G401.6 (cell line): Measurements from ENCODE around the gene ASCL2.

ENCODE experiments used
- FAIRE-seq: peaks from 2 replicates; lab custom pipeline; 2012; peaks lifted over from hg19 to GRCh38; lab: Jason Lieb, UNC

Gene ASCL2

DNA sequence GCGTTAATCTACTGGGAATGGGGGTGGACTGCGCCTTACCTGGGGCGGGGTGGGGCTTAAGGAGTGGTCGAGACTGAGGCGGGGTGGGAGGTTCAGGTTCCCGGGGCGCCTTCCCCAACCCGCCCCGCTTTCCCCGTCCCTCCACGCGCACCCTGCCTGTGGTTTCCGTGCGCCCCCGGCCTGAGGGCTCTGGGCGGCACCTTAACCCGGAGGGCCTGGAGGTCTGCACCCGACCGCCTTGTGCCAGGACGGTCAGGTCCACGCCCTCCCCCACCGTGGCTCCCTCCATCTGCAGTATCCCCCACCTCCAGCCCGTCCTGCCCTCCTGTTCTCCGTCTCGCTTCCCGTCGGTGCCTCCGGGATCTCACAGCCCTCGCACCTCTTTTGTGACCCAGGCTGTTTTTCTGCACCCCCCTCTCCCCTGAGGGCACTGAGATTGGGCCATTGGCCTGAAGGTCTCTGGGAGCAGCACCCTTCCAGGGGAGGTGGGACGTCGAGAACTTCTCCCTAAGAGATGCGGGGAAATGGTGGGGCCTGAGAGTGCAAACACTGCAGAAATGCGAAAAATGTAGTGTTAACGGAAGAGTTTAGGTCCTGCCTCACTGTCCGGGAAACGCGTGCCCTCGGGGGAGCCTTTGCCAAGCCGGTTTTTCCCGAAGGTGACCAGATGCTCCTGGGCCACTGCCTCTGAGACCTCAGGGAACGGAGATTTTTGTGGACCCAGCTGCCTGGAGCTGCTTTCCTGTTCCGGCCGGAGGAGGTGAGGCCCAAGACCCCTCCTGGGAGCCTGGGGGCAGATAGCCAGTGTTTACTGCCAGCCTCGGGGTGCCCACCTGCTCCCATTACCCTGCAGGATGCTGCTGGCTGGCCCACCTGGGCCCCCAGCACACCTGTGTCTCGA lies 1.2 kb upstream of the ASCL2 start:
- FAIRE-seq: no peak

DNA sequence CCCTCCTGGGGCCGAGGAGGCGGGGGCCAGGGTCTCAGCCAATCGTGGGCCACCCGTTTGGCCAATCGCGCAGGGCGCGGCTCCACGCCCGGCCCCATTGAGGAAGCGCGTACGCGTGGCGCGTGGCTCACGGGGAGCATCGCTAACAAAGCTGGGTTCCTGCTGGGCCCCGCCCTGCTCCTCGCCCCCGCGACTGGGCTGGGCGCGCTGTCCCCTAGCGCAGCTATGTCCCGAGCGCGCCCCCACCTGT lies 614 bp upstream of the ASCL2 start:
- no peak for FAIRE-seq

DNA sequence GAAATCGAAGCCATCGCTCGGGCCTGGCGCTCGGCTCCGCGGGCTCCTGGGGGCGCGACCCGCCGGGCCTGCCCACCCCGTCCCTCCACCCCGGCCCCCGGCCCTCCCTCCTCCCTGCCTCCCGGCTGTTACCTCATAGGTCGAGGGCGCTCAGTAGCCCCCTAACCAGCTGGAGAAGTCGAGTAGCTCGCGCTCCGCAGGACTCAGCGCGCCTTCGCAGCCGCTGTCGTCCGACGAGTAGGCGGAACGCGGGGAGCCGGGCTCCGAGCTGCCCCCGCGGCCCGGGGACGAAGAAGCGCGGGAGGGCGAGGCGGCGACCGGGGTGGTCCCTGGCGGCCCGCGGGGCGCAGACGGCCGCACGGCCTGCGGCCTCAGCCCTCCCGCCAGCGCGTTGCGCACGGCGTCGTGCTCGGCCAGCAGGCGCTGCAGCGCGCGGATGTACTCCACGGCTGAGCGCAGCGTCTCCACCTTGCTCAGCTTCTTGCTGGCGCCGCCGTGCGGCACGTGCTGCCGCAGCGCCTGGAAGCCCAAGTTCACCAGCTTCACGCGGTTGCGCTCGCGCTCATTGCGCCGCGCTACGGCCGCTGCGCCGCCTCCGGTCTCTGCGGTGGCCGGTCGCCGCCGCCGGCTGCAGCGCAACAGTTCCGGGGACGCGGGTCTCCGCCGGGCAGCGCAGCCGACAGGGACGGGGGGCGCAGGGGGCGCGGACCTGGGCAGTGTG lies 627 bp downstream of the ASCL2 start:
- FAIRE-seq: no peak

DNA sequence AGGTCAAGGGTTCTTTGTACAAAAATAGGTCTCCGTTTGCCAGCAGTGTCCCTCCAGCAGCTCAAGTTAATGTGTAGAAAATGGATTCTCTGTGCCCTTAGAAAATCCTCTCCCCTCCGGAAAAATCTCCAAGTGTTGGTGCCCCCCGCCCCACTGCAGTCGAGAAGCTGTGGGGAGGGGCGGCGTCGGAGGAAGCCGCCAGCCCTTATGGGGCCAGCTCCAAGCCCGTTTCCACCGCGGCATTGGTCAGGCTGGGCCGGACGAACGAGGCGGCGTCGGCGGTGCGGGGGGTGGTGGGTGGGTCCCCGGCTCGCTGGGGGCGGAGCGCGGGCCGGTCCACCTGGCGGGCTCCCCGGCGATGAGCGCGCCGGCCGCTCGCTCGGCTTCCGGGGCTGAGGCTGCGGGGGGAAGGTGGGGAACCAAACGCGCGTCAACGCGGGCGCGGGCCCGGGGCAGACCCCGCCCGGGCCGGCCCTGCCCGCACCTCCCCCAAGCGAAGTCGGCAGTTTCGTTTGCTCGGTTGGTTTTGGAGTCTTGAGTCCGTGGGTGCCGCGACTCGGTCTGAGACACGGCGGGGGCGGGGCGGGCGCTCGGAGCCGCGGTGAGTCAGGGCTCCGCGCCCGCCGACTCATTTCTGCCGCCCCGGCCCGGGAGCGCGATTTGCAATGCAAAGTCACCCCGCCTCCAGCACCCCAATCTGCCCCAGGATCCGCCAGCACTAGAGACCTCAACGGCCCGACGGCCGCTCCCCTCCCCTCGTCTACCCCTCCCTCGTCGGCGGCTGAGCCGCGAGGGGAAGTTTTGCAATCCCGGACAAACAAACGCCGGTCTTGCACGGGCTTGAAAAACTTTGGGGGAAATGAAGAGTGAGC lies 1.4 kb downstream of the ASCL2 start:
- no peak for FAIRE-seq

DNA sequence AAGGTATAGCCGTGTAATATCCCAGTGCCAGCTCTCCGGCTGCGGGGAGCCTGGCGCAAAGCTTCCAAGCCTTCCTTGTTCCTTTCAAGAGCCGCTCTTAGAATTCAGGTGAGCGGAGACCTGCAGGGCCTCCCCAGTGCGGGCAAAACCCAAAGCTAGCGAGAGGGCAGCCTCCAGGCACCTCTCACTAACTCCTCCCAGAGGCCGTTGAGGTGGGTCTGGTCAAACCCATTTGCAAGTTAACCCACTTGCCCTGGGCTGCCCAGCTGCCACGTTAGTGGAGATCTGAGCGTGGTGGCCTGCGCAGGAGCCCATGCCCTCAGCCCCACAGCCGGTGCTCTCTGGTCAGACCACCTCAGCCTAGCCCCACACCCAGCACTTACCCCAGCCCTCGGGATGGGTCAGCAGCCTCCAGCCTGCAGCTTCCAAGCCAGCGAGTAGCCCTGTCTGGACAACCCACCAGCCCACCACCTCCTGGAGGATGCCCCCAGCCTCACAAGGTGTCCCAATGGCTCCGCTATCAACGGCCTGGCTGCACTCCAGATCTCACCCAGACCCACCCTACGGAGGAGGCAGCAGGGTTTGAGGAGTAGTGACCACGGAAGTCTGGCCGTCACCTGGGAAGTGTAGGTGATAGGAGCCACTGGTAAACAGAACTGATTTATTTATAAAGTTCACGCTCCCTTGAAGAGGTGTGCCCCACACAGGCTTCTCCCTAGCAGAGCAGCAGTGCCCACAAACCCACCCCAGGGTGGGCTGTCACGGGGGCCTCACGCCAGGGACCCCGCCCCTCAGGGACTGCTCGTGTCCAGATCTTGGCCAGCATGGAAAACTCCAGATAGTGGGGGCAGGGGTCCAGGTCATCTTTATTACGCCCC lies 2.3 kb downstream of the ASCL2 start:
- FAIRE-seq: no peak

DNA sequence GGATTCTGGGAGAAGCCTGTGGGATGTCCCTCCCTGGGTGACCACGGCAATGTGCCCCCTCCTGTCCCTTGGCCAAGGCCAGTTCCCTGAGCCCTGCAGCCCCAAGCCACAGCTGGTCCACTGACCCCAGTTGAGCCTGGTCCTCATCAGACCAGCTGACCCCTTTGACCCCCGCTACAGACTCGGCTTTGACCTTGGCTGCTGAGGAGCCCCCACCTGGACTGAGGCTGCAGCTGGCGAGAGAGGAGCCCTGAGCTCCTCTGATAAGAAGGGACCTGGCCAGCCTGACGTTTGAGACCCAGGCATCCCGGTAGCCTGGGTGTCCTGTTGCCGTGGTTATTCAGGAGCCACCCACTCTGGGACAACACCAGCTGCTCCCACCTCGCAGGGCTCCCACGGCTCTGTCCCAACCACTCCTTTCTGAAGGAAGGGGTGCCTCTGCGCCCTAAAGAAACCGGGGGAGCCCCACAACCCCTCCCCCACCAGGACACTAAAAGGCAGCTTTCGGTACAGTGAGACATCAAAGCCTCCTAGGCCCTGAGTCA lies 3.0 kb downstream of the ASCL2 start:
- no peak for FAIRE-seq

DNA sequence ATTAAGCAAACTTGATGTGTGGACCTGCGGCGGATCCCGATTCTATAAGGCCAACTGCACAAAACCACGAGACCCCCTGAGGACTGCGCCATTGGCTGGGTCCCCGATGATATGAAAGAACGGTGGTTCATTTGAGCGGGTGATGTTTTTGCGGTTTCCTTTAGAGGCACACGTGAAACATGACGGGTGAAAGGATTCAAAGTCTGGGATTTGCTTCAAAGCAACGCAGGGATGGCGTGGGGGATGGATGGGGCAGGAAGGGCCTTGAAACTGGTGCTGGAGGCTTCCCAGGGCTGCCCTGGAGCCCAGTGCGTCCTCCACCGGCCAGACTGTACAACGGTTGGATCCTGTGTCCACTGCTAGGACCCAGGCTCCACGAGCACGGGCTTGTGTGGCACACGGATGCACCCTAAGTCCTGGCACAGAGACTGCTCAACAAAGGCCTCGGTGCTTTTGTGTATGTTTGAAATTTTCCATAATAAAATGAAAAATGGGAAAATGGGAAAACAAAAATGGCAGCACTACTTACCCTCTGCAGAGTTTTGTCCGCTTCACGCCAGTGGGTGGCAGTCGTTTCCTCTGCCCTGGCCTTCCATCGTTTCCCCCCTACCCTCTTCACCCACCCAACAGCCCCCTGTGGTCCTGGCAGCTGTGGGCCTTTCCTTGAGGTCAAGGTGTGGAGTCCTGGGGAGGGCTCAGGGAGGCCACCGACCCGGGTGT lies 3.6 kb downstream of the ASCL2 start:
- no peak for FAIRE-seq

DNA sequence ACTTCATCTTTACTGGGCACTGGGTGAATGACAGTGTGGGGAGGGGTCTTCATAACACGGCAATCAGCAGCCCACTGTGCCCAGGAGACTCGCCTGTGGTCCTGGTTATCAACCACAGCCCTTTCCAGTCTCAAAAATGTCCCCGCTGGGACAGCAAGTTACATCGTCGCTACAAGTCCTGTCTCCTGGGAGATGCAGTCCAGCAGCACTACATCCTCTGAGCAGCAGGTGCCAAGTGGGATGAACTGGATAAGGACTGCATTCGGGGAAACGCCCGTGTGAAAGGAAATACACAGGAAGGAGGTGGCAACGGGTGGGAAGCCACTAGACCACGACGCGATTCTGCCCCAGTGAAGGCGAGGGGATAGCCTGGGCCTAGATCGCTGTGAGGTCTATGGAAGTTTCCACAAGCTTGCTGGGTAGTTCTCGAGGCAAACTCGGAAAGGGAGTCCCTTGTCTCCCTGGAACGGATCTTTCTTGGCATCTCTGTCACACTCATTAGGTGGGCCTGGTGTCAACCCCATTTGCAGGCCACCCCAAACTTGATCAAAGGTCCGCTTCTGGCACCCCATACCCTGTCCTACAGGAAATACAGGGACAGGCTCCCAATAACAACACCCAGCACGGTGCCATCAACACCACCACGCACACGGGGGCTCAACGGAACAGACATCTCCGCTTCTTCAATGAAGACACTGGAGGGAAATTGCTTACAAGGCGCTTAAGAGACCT lies 4.4 kb downstream of the ASCL2 start:
- FAIRE-seq: no peak

DNA sequence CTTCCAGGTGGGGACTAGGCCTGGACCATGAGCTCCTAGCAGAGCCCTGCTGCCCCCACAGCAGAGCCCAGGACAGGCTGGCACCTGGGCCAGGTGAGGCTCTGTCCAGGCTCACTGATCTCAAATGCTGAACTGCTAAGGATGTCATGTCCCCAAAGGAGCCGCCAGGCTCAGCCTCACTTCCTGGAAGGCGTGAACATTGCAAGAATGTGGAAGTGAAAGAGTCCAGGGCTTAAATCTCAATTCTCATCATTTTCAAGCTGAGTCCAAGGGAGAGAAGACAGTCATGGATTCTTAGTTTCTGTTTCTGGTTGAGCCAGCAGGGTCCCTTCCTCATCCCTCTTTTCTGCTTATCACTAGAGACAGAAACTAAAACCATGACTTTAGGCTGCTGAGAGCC lies 5.0 kb downstream of the ASCL2 start:
- no peak for FAIRE-seq

DNA sequence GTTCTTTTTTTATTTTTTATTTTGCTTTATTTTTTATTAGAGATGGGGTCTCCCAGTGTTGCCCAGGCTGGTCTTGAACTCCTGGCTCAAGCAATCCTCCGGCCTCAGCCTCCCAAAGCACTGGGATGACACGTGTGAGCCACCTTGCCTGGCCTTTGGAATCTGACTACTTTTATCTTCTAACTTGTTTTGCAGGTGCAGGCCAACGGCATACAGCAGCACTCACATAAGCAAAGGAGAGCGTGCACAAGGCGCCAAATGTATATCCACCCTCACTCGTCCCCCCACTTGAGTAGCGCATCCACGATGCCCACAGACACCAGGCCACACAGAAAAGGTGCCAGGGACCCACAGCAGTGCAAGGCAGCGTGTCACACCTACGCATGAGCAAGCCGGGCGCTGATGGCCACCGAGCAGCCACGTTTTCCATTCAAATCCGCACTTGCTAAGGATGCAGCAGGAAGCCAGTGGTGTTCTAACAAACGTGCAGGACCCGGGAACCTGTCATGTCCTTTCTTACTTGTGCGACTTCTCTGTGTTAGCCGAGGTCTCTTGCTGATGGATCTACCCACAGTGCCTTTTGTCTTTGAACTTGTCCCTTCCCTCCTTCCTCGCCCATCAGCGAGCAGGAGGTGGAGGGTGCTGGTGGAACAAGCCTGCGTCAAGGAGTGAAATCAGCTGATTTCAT lies 5.9 kb downstream of the ASCL2 start:
- no peak for FAIRE-seq

DNA sequence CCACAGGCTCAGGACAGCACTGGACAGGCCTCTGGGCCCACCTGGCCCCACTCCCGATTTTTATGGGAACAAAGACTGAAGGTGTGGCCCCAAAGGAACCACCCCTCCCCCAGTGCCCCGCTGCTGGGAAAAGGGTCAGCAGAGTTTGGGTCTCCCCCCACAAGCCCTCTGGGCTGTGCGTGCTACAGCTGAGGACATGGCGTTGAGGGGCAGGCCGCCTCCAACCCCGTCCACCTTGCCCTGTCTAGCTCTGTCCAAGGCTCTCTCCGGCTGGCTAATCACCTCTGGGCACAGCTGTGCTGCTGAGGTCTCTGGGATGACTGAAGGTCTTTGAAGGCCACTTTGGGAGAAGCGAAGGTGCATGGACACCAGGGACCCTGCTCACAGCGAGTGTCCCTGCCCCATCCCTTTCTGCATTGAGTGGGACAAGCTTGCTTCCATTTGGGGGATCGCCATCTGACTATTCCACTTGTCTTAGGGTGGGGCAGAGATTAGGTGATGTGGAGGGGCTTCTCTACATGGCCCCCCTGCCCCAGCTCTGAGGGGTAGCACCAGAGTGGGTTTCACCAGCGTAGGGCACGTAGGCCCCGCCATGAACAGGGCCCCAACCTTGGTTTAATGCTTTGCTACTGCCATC lies 6.5 kb downstream of the ASCL2 start:
- FAIRE-seq: no peak

DNA sequence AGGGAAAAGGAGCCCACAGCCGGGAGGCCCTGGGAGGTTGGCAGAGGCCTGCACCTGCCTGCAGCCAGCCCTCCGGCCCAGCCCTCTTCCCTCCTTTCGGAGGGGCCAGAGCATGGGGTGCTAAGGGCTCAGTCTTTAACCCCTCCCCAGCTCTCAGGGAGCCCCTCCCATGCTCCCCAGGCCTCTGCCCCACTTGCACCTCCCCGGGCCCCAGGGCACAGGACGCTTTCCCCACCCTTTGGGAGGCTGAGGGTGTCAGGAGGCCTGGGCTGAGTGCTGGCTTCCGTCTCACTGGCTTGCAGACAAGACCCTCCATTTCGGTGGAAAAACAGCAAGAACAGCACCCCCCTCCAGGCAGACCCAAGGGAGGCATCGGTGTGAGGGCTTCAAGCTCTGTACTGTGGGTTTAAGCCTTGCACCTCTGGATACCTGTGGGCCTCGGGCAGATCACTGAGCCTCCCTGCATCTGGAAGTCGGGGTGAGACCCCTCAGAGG lies 7.3 kb downstream of the ASCL2 start:
- FAIRE-seq: no peak

DNA sequence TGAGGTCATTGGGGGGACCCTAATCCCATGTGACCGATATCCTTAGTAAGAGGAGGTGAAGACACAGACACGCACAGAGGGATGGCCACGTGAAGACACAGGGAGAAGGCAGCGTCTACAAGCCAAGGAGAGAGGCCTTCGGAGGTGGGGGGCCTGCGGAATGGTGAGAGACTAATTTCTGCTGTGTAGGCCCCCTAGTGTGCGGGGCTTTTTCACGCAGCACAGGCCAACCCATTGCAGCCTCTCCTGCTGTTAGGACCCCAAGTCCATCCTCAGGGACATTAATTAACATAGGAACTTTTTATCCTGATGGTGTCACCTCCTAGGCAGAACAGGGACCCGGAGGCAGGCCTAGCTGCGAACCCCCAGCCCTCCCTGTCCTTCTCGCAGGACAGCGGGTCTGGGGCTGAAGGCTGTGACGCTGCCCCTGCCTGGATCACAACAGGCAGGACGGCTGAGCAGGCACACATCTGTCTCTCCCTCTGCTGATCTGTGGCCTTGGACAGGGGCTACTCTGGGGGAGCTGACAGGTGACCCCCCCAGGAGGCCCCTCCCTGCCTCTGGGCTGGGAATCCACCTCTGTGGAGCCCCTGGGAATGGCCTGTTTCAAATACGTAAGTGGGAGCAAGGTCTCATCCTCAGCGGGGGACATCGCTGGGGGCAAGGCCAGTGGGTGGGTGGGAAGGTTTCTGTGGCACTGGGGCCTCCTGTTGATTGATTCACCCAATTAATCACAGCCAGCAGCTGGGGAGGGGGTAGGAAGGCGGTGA lies 7.9 kb downstream of the ASCL2 start:
- FAIRE-seq: no peak

DNA sequence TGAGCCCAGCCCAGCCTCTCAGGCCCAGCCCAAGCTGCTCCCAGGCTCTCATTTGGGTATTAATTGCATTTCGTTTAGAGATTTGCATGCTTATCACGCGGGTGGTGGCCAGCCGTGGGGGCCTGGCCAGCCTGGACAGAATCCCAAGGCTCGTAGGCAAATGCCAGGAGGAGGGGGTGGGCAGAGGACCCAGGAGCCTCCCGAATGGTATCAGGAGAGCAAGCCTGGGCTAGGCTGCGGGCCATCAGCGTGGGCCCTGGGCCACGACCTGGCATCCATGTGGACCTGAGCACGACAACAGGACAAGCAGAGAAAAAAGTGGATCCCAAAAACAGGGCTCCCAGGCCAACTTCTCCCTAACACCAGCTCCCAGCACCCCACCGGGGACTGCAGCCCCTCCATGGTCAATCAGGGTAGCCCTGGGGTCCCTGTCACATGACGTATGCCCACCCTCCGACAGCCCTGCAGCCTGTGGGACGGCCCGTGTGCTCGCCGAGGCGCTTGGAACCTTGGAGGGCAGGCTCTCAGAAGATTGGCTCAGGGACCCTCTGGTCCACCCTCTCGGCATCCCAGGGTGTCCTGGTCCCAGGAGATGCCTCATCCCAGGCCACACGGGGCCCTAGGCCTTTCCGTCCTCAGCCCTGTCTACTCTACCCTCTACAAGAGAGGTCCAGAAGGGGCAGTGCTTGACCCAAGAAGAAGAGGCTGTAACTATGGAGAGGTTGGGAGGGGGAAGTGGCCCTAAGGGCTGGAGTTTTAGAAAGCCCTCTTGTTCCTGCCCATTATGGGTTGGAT lies 8.8 kb downstream of the ASCL2 start:
- FAIRE-seq: no peak

DNA sequence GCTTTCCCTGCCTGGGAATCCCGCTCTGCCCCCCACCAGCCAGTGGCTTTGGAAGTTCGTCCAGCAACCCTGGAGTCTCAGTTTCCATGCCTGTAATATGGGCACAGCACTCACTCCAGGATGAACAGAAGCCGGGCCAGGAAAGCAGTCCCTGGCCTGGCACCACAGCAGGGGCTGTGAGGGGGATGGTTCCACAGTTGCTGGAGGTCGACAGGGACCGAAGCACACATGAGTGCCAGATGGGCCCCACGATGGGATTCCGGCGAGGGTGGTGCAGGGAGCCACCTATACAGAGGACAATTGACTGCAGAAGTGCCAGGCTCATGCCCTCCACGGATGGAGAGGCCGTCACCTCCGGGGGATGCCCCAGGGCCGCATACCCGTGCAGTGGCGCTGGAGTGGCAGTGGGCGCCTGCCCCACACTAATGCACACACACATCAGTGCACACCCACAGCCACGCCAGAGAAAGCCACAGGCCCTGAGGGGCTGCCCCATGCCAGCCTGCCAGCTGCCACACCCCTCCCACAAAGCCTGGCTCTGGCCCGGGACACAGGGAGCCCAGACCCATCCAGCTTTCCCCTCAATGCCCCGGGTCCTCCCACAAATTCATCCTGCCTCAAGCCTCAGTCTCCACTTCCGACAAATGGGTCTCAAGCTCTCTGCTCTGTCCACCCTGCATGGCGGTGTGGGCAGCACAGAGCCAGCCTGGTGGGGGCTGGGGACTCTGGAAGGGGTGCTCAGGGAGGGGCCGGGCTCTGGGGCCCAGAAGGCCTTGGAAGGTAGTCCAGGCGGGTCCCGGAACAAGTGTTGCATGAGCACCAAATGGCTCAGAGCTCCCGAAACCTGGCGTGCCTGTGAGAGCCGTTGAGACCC lies 9.7 kb downstream of the ASCL2 start:
- no peak for FAIRE-seq

DNA sequence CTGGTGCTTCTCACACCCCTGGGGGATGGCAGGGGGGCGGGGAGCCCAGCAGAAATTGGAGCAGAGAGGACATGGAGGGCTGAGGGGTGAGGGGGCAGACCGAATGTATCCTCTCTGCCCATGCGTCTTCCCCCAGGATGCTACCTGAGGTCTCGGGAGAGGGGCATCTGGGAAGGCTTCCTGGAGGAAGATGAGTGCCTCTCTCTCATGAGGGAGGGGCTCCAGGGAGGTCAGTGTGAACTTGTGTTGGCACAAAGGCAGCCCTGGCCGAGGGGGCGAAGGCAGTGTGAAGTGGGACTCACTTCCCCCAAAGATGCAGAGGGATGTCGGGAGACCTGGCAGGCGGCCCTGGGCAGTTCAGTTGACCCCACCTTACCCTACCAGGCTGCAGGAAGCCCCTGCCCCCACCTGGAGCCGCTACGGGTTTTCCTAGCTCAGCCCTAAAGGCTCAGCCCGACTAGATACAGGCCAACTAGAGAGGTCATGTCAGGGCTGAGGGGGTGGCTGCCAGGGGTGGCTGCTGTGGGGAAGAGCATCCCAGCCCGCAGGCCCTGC lies 10.4 kb downstream of the ASCL2 start:
- FAIRE-seq: no peak
